Kidney tubule cell (primary cell): ENCODE measurements around the gene PSD4.
A peak's percentile ranks its signal among the peaks of the same experiment; 100 is the strongest.

Experiments
- DNase-seq: peaks from one replicate; pipeline ENCODE4 v3.0.0-alpha.2; 2018; ENCODE audit warnings: low spot score

Gene PSD4

DNA sequence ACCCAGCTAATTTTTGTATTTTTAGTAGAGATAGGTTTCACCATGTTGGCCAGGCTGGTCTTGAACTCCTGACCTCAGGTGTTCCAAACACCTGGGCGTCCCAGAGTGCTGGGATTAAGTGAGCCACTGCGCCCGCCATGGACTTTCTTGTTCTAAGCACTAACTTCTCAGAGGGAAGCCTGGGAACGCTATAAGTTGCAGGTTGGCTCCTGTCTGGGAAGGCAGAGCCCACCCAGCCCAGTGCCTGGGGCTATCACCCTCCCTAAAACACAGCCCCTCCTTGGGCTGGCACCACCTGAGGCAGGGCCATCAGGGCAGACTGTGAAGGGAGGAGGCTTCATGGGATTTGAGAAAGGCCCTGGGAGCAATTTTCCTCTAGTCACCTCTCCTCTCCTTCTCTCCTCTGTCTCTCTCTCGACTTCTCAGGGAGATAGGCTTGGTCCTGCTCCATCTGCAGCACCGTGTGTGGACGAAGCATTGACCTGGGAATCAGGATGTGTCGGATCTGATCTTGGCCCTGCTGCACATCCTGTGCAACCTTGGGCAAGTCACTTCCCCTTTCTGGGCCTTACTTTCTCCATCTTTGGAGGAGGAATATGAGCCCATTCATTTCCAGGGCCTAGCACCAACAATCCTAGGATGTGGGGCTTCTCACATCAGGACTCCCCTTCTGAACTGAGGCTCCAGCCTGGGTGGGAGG lies 10.9 kb downstream of the PSD4 start:
- no peak for DNase-seq

DNA sequence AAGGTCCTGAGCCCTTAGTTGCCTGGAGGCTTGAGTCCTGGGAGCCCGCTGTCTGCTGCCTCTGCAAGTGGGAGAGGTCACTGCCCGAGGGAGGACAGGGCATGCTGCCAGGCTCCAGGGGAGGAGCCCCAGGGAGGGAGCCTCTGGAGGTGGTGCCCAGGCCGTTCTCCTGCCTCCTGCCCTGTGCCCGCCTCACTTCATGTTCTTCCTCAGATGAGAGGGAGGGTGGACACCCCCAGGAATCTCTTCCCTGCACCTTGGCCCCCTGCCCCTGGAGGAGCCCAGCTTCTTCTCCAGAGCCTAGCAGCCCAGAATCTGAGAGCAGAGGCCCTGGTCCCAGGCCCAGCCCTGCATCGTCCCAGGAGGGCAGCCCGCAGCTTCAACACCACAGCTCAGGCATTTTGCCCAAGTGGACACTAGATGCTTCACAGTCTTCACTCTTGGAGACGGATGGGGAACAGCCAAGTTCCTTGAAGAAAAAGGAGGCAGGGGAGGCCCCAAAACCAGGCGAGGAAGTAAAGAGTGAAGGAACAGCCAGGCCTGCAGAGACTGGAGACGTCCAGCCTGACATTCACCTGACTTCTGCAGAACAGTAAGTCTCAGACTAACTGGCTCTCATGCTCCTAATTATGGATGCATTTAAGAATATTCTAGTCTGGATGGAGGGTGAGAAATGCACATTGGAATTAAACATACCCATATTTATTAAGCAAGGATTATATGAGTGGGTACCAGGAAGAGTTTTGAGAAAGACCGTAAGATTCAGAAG lies 12.1 kb downstream of the PSD4 start:
- peak; percentile 38 for DNase-seq

DNA sequence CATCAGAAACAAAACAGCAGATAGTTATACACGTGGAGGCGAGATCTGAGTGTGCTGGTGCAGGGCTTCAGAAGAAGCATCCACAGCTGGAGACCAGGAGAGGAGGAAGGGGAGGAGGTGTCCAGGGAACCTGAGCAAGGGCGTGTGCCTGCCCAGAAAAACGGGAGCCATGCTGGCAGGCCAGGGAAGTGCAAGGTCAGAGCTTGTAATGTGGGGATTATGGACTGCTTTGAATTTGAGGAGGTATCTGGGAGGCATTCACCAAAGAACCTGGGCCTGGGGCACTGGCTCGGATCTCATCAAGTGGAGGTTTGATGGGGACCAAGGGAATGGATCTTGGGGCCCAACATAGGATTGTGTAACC lies 12.6 kb downstream of the PSD4 start:
- no peak for DNase-seq

- DNase-seq: no peak
Measured at GRCh38 chr2:113187771-113188170, 14.0 kb downstream of the PSD4 start.

DNA sequence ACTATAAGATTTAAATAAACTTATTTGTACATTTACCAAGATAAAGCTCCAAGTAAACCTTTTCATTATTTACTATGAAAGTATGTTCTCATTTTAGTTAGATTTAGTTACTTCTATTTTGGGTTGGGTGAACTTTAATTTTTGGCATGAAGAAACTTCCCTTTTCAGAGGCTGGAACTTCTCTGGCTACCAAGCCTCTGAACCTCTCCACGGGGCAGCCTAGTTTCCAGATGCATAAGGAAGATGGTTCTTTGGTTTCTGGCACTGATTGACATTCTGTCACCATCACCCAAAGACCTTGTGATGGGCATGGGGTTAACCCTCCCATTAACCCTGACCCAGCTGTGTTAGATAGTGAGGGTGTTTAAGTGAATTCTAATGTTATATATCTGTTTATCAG lies 17.1 kb downstream of the PSD4 start:
- DNase-seq: no peak

GRCh38 chr2:113192459-113193100 lies 18.8 kb downstream of the PSD4 start:
- DNase-seq: no peak

- DNase-seq: no peak
Measured at GRCh38 chr2:113195923-113196501, 22.2 kb downstream of the PSD4 start.

GRCh38 chr2:113196839-113197238 lies 23.1 kb downstream of the PSD4 start:
- no peak for DNase-seq

DNA sequence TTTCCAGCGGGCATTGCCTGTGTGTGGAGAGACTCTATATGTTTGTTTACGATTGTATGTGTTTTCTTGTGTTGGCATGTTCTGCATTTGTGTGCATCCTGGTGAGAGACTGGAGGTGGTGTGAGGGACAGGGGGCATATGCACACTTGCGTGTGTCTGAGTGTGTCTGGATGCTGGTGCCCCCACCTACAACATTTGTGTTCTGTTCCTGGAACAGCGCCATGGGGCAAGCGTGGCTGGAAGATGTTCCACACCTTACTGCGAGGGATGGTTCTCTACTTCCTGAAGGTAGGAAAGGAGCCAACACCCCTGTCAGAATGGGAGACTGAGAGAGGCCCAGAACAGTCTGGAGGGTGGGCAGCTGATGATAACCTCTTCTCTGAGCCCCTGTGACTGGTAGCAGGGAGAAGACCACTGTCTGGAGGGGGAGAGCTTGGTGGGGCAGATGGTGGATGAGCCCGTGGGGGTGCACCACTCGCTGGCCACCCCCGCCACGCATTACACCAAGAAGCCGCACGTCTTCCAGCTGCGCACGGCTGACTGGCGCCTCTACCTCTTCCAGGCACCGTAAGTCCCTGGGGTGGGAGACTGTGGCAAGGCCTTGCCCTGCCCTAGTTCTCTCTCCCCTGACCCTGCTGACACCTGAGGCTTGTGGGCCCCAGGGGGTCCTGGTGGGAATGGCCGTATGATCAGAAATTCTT lies 23.7 kb downstream of the PSD4 start:
- DNase-seq: no peak

GRCh38 chr2:113198048-113198789 lies 24.4 kb downstream of the PSD4 start:
- no peak for DNase-seq

- DNase-seq: peak; percentile 91
Measured at GRCh38 chr2:113198790-113199612, 25.2 kb downstream of the PSD4 start.

GRCh38 chr2:113200236-113200635 lies 26.5 kb downstream of the PSD4 start:
- no peak for DNase-seq

DNA sequence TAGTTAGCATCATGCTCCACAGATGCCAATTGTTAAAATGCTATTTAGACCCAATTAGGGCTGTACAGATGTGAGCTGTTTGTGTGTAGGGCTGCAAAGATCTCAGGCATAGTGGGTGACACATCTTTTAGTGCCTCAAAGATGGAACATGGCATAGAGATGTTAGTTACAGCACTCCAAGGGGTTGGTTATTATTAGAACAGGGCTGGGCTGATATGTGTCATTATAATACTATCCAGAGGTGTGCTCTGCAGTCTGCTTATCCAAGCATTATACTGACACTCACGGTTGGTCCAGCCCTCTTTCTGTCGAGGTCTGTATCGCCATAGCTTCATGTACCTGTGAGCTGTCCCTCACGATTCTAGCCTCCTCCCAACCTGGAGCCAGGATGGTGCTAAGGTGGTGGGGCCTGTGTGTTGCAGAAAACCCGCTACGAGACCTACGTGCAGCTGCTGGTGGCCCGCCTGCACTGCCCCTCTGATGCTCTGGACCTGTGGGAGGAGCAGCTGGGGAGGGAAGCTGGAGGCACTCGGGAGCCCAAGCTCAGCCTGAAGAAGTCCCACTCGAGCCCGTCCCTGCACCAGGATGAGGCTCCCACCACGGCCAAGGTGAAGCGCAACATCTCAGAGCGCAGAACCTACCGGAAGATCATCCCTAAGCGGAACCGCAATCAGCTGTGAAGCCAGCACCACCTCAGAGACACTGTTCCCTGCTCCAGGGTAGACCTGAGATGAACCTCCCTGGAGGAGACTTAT lies 27.1 kb downstream of the PSD4 start:
- DNase-seq: peak; percentile 85

- peak; percentile 45 for DNase-seq
Measured at GRCh38 chr2:113201496-113202304, 27.9 kb downstream of the PSD4 start.

DNA sequence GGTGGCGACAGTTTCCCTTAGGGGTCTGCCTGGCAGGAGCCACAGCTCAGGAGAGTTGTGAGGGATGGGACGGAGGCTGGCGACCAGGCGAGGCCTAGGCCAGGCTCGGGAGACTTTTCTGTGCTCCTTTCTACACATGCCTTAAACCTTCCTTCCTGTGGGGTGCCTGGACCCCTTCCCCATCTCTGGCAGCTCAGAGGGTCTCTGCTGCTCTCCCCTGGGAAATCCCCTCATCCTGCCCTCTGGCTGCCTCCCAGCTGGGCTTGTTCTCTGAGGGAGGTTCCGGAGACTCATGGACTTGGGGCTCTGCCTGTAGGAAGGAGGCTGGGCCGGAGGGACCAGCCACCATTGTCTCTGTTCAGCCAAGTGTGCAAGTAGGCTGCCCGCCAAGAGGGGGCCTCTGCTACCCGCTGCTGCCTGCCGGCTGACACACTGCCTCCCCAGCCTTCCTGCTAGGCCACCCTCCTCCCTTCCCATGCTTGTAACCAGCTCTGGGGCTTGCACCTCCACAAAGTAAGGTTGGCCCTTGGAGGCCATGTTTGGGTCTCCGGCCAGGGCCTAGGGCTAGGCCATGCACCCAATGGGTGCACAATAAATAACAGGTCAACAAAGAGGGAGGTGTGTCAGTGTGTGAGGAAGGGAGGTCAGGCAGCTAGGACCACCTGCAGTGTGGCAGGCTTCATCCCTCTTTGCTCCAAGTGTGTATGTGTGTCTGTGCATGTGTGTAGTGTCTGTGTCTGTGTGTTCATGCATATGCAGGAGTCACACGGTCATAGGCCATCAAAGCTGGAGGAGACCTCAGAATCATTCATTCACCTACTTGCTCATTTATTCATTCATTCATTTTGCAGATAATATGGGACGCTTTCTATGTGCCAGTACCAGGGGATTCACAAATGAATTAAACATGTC lies 28.8 kb downstream of the PSD4 start:
- peak; percentile 93 for DNase-seq

GRCh38 chr2:113203217-113203530 lies 29.4 kb downstream of the PSD4 start:
- peak; percentile 51 for DNase-seq

DNA sequence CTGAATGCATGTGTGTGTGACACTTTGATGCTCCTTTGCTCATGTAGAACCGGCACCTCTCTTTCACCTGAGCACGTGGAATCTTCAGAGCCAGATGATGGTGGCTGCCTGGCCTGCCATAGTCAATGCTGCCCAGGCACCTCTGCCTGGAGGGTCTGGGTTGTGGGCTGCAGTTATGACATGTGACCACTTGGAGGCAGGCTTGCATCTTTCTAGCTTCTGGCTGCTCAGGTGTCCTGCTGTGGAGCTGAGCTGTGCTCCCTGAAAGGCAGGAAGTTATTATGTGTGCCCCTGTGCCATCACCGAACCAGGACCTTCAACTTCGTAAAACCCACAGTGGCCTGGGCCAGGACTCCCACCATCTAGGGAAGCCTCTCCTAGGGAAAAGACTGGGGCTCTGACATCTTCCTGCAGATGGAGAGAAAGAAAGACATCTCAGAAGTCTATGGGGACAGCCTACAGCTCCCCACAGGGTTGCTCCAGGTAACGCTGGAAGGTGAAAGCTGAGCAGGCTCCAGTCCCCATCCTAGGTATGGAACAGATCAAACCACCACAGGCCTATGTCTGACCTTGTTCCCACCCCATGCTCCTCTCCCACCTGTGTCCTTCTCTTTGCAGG lies 30.2 kb downstream of the PSD4 start:
- peak; percentile 83 for DNase-seq

GRCh38 chr2:113206251-113206650 lies 32.5 kb downstream of the PSD4 start:
- no peak for DNase-seq
